NK-92 treated with Interleukin-12 subunit alpha and Interleukin-12 subunit beta, amount 100 ng/mL, for 24 hours (cell line): ENCODE measurements around the gene EPAS1.

Experiments
- DNase-seq: peaks from one replicate; lab custom pipeline; 2025; lab: John Stamatoyannopoulos, UW

EPAS1 gene

GRCh38 chr2:46364797-46365457, 67.7 kb downstream of the EPAS1 start:
- no peak for DNase-seq

GRCh38 chr2:46365913-46366667, 68.9 kb downstream of the EPAS1 start:
- no peak for DNase-seq

GRCh38 chr2:46366668-46367052, 69.5 kb downstream of the EPAS1 start:
- DNase-seq, result no peak

- DNase-seq, result no peak
These were observed 70.1 kb downstream of the EPAS1 start for GRCh38 chr2:46367286-46367685.

GRCh38 chr2:46368401-46368800, 71.2 kb downstream of the EPAS1 start:
- no peak for DNase-seq

GRCh38 chr2:46369783-46370182, 72.6 kb downstream of the EPAS1 start:
- no peak for DNase-seq

- no peak for DNase-seq
These were observed 74.6 kb downstream of the EPAS1 start for GRCh38 chr2:46371854-46372253.

- no peak for DNase-seq
These were observed 75.3 kb downstream of the EPAS1 start for GRCh38 chr2:46372475-46372874.

- DNase-seq, result no peak
These were observed 76.0 kb downstream of the EPAS1 start for GRCh38 chr2:46373238-46373637.

- no peak for DNase-seq
These were observed 78.4 kb downstream of the EPAS1 start for GRCh38 chr2:46375566-46376125.

- no peak for DNase-seq
These were observed 79.4 kb downstream of the EPAS1 start for GRCh38 chr2:46376586-46376985.

GRCh38 chr2:46377101-46377581, 79.9 kb downstream of the EPAS1 start:
- DNase-seq, result no peak

GRCh38 chr2:46377666-46378560, 80.7 kb downstream of the EPAS1 start:
- DNase-seq, result no peak

- DNase-seq, result no peak
These were observed 81.4 kb downstream of the EPAS1 start for GRCh38 chr2:46378616-46379015.

- no peak for DNase-seq
These were observed 82.2 kb downstream of the EPAS1 start for GRCh38 chr2:46379213-46380037.

- no peak for DNase-seq
These were observed 83.1 kb downstream of the EPAS1 start for GRCh38 chr2:46380038-46380940.

GRCh38 chr2:46381263-46381849, 84.1 kb downstream of the EPAS1 start:
- no peak for DNase-seq

GRCh38 chr2:46381871-46382270, 84.7 kb downstream of the EPAS1 start:
- DNase-seq, result no peak

GRCh38 chr2:46382331-46383112, 85.3 kb downstream of the EPAS1 start:
- no peak for DNase-seq
